HEK293 (cell line): ENCODE data around the gene CCDC190.

Experiments
- CTCF ChIA-PET: fragments of 350-600 bp; formaldehyde crosslinking; extraction: SDS; loops from one replicate; lab custom pipeline; 2021; ENCODE audit warnings: antibody characterized with exemption; lab: Yijun Ruan, JAX
- POLR2A ChIA-PET: fragments of 300-600 bp; formaldehyde crosslinking; extraction: SDS; loops from one replicate; lab custom pipeline; 2020; ENCODE audit warnings: antibody characterized with exemption, inconsistent platforms; lab: Yijun Ruan, JAX
- H3K27ac ChIP-seq: fragments of 200-500 bp; sonication (Bioruptor generic); 2 replicates; pipeline ENCODE4 v1.5.1; 2014; ENCODE audit warnings: low read depth, low read length, control low read depth, inconsistent platforms; ENCODE audit errors: extremely low read depth
- H3K36me3 ChIP-seq, 2 experiments: fragments of 200-500 bp in 1 of 2; sonication (Bioruptor generic) in 1 of 2; 1 replicate in 1 of 2; 2 replicates in 1 of 2; pipeline ENCODE4 v1.5.1; 2014 to 2017; ENCODE audit warnings: inconsistent platforms in 2 of 2, low read length in 2 of 2; ENCODE audit not compliant: control insufficient read depth in 2 of 2, insufficient read depth in 1 of 2
- H3K4me1 ChIP-seq: fragments of 200-500 bp; sonication (Bioruptor generic); 2 replicates; pipeline ENCODE4 v1.5.1; 2014; ENCODE audit warnings: mild to moderate bottlenecking, low read length, inconsistent platforms; ENCODE audit not compliant: control insufficient read depth, insufficient read depth
- H3K4me3 ChIP-seq: 2 replicates; pipeline ENCODE4 v1.5.1; 2011; ENCODE audit warnings: low read depth, mild to moderate bottlenecking, control low read depth, low read length, moderate library complexity
- H3K9me3 ChIP-seq: fragments of 200-500 bp; sonication (Bioruptor generic); 2 replicates; pipeline ENCODE4 v1.5.1; 2014; ENCODE audit warnings: low read depth, low read length, inconsistent platforms; ENCODE audit not compliant: control insufficient read depth, insufficient read depth
- INSM2 ChIP-seq: fragments of 450-650 bp; formaldehyde crosslinking; IDR thresholded peaks from 2 replicates; pipeline ENCODE4 v1.5.1; 2016; ENCODE audit warnings: missing biosample characterization, missing genetic modification characterization
- KLF7 ChIP-seq: fragments of 450-650 bp; formaldehyde crosslinking; IDR thresholded peaks from 2 replicates; pipeline ENCODE4 v1.5.1; 2016; ENCODE audit warnings: missing biosample characterization, missing genetic modification characterization, borderline replicate concordance
- KLF8 ChIP-seq: fragments of 450-650 bp; formaldehyde crosslinking; IDR thresholded peaks from 2 replicates; pipeline ENCODE4 v1.5.1; 2016; ENCODE audit warnings: missing biosample characterization, missing genetic modification characterization
- PATZ1 ChIP-seq: fragments of 450-650 bp; formaldehyde crosslinking; IDR thresholded peaks from 2 replicates; pipeline ENCODE4 v1.5.1; 2016; ENCODE audit warnings: missing biosample characterization, missing genetic modification characterization
- PBX3 ChIP-seq: sonication (generic); formaldehyde crosslinking; IDR thresholded peaks from 2 replicates; pipeline ENCODE4 v1.8.1; 2022; ENCODE audit warnings: mild to moderate bottlenecking, moderate library complexity, missing genetic modification reagents
- SP2 ChIP-seq: fragments of 450-650 bp; formaldehyde crosslinking; IDR thresholded peaks from 2 replicates; pipeline ENCODE4 v1.5.1; 2016; ENCODE audit warnings: missing biosample characterization, missing genetic modification characterization
- TSHZ1 ChIP-seq: fragments of 450-650 bp; formaldehyde crosslinking; IDR thresholded peaks from 2 replicates; pipeline ENCODE4 v1.5.1; 2016; ENCODE audit warnings: missing biosample characterization, missing genetic modification characterization, borderline replicate concordance
- YY1 ChIP-seq: fragments of 450-650 bp; formaldehyde crosslinking; IDR thresholded peaks from 2 replicates; pipeline ENCODE4 v1.5.1; 2018; ENCODE audit warnings: missing biosample characterization, missing genetic modification characterization
- ZBTB21 ChIP-seq: fragments of 450-650 bp; formaldehyde crosslinking; IDR thresholded peaks from 2 replicates; pipeline ENCODE4 v1.5.1; 2017; ENCODE audit warnings: missing biosample characterization, missing genetic modification characterization
- ZNF211 ChIP-seq: fragments of 450-650 bp; formaldehyde crosslinking; IDR thresholded peaks from 2 replicates; pipeline ENCODE4 v1.5.1; 2016; ENCODE audit warnings: low read depth, missing biosample characterization, missing genetic modification characterization
- ZNF248 ChIP-seq: fragments of 450-650 bp; formaldehyde crosslinking; IDR thresholded peaks from 2 replicates; pipeline ENCODE4 v1.5.1; 2017; ENCODE audit warnings: missing biosample characterization, missing genetic modification characterization
- ZNF302 ChIP-seq: fragments of 450-650 bp; formaldehyde crosslinking; IDR thresholded peaks from 2 replicates; pipeline ENCODE4 v1.5.1; 2016; ENCODE audit warnings: missing biosample characterization, missing genetic modification characterization, low read depth
- ZNF324 ChIP-seq: fragments of 450-650 bp; formaldehyde crosslinking; IDR thresholded peaks from 2 replicates; pipeline ENCODE4 v1.5.1; 2016; ENCODE audit warnings: missing biosample characterization, missing genetic modification characterization
- ZNF362 ChIP-seq: fragments of 450-650 bp; formaldehyde crosslinking; IDR thresholded peaks from 2 replicates; pipeline ENCODE4 v1.5.1; 2016; ENCODE audit warnings: missing biosample characterization, missing genetic modification characterization
- ZNF394 ChIP-seq: fragments of 450-650 bp; formaldehyde crosslinking; IDR thresholded peaks from 2 replicates; pipeline ENCODE4 v1.5.1; 2016; ENCODE audit warnings: missing biosample characterization, missing genetic modification characterization, mild to moderate bottlenecking, moderate library complexity, borderline replicate concordance
- ZNF548 ChIP-seq: fragments of 450-650 bp; formaldehyde crosslinking; IDR thresholded peaks from 2 replicates; pipeline ENCODE4 v1.5.1; 2016; ENCODE audit warnings: missing biosample characterization, missing genetic modification characterization
- ZNF571 ChIP-seq: fragments of 450-650 bp; formaldehyde crosslinking; IDR thresholded peaks from 2 replicates; pipeline ENCODE4 v1.5.0; 2017; ENCODE audit warnings: missing biosample characterization, missing genetic modification characterization
- ZNF596 ChIP-seq: fragments of 450-650 bp; IDR thresholded peaks from 2 replicates; pipeline ENCODE4 v1.5.0; 2018; ENCODE audit warnings: missing biosample characterization, mild to moderate bottlenecking, missing genetic modification characterization, moderate library complexity
- ZNF629 ChIP-seq: fragments of 450-650 bp; formaldehyde crosslinking; IDR thresholded peaks from 2 replicates; pipeline ENCODE4 v1.5.1; 2017; ENCODE audit warnings: missing biosample characterization, missing genetic modification characterization
- ZNF645 ChIP-seq: fragments of 450-650 bp; formaldehyde crosslinking; IDR thresholded peaks from 2 replicates; pipeline ENCODE4; 2016; ENCODE audit warnings: missing biosample characterization, missing genetic modification characterization
- ZNF658 ChIP-seq: fragments of 450-650 bp; formaldehyde crosslinking; IDR thresholded peaks from 2 replicates; pipeline ENCODE4; 2016; ENCODE audit warnings: missing biosample characterization, missing genetic modification characterization
- ZNF704 ChIP-seq: fragments of 450-650 bp; formaldehyde crosslinking; IDR thresholded peaks from 2 replicates; pipeline ENCODE4 v1.5.1; 2016; ENCODE audit warnings: missing biosample characterization, missing genetic modification characterization
- ZNF830 ChIP-seq: fragments of 450-650 bp; IDR thresholded peaks from 2 replicates; pipeline ENCODE4 v1.5.0; 2018; ENCODE audit warnings: missing biosample characterization, missing genetic modification characterization, low read depth, mild to moderate bottlenecking, moderate library complexity

Gene CCDC190

GRCh38 chr1:162835157-162835899 lies 25.6 kb downstream of the CCDC190 start:
- no peaks in the 10 kb centered on the region for H3K4me1 ChIP-seq
- ChIA-PET POLR2A (no interaction called here), CTCF (interaction anchor here (1.4 to 2.1 kb wide), 2 partner anchors 13 to 480 kb away, joined by 3 to 6 read pairs; no protein-coding TSS in a partner anchor)
- H3K27ac ChIP-seq, result no peak overlapping the region
- no peak for TF ChIP-seq PATZ1 (tag by site-specific recombination)
- no peak for TF ChIP-seq ZNF629 (tag by site-specific recombination)
- no peak for TF ChIP-seq KLF8 (tag by site-specific recombination)
- no peak for TF ChIP-seq ZNF248
- no peak for TF ChIP-seq ZNF658 (tag by site-specific recombination)
- no peak for TF ChIP-seq YY1 (tag by site-specific recombination)
- no peak for TF ChIP-seq PBX3 (CRISPR knock-in tag)
- TF ChIP-seq INSM2, result no peak
- TF ChIP-seq ZNF548 (tag by site-specific recombination), result no peak
- no peak for TF ChIP-seq ZNF211 (tag by site-specific recombination)
- no peak for TF ChIP-seq ZNF394 (tag by site-specific recombination)
- TF ChIP-seq, all 188 proteins: peak for 0
- Histone ChIP-seq H3K9me3 (no peaks in the 10 kb centered on the region), H3K4me3 (no peak overlapping the region), H3K36me3 (no peaks in the 10 kb centered on the region)

- Histone ChIP-seq H3K36me3 (no peaks in the 10 kb centered on the region), H3K4me1 (no peaks in the 10 kb centered on the region), H3K27ac (no peak overlapping the region), H3K9me3 (no peaks in the 10 kb centered on the region), H3K4me3 (no peak overlapping the region)
- POLR2A ChIA-PET, result no interaction called here
- CTCF ChIA-PET, result interaction anchor here (0.6 to 1.7 kb wide), 3 partner anchors 14 to 483 kb away, joined by 3 to 5 read pairs (median 4); no protein-coding TSS in a partner anchor
- TF ChIP-seq ZNF596 (tag by site-specific recombination), result no peak
- TF ChIP-seq SP2 (tag by site-specific recombination), result no peak
- TF ChIP-seq ZNF362, result no peak
- no peak for TF ChIP-seq ZBTB21 (tag by site-specific recombination)
- TF ChIP-seq ZNF302 (tag by site-specific recombination), result no peak
- no peak for TF ChIP-seq ZNF324 (tag by site-specific recombination)
- no peak for TF ChIP-seq TSHZ1
- no peak for TF ChIP-seq ZNF830
- TF ChIP-seq ZNF704 (tag by site-specific recombination), result no peak
- TF ChIP-seq ZNF645, result no peak
- TF ChIP-seq ZNF571 (tag by site-specific recombination), result no peak
- no peak for TF ChIP-seq KLF7 (tag by site-specific recombination)
These were observed 28.5 kb downstream of the CCDC190 start for GRCh38 chr1:162832470-162832869.
